HG03039 (cell line): Measurements from ENCODE around the gene PJA2.
"Not testable (repeated sequence)": the region's sequence is repeated elsewhere in the genome, so short reads cannot be mapped to it uniquely, and the experiment has no call there.

Source experiments
- ATAC-seq: cut with Tn5 transposase; IDR thresholded peaks from one replicate; pipeline ENCODE4 v1.9.1; 2021; ENCODE audit warnings: mild to moderate bottlenecking, moderate library complexity; ENCODE audit not compliant: unreplicated experiment

The PJA2 gene

DNA sequence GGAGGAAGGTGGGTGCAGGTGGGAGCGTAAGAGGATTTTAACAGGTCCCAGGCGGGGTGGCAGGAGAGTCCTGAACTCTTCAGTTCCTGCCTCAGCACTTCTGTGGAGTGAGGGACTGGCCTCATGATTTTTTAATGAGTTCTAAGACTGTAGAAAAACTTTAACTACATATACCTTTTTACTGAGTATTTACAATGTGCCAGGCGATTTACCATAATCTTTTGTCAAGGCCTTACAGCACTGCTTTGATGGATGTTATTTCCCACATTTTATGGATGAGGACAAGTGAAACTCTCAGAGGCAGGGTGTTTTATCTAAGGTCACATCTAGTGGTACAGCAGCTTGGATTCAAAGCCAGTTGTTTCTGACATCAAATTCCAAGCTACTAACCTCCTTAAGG is 99.5 kb downstream of the PJA2 start:
- no peak for ATAC-seq

DNA sequence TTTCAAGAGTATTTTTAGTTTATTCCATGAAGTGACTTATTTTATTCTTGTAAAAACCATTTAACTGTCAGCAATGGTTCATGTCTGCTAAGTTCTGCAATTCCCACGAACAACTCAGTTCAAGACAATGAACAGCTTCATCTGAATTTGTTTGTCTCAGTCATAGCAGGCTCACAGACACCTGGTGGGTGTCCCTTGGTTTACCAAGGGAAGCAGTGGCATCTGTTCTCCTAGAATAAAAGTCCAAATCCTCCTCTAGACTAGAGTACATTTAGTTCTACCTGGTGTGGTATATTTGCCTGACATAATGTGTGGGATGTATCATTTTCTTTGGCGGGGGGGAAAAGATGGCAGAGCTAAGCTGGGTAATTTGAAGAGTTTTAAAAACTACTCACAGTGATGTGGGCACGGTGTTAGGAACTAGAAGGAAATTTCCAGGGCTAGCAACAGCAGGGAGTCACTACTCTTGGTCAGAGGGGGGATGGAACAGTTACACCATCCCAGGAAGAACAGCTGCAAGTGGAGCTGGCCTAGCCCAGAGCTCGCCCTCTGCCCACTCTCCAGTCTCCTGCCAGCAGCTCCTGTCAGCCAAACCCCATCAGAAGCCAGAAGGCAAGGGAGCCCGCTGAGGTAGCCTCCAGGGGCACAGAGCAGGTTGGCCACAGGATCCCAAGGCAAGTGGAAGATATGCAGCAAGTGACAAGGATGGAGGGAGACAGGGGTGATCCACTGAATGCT is 100.3 kb downstream of the PJA2 start:
- no peak for ATAC-seq

DNA sequence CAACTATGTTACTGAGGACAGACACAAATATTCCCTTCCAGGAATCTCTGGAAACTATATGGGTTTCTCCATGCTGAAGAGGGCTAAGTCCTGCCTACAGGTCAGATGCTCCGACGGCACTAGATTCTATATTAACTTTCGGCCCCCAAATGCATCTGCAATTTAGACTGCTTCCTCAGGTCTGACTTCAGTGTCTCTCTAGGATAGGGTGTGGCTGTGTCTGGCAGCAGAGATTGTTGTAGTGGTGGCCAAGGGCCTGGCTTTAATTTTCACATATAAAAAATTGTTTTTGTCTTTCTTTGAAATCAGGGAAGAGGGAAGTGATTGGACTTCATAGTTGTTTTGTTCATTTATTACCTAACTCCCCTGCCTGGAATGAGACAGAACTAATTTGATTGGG is 101.8 kb downstream of the PJA2 start:
- ATAC-seq: no peak

DNA sequence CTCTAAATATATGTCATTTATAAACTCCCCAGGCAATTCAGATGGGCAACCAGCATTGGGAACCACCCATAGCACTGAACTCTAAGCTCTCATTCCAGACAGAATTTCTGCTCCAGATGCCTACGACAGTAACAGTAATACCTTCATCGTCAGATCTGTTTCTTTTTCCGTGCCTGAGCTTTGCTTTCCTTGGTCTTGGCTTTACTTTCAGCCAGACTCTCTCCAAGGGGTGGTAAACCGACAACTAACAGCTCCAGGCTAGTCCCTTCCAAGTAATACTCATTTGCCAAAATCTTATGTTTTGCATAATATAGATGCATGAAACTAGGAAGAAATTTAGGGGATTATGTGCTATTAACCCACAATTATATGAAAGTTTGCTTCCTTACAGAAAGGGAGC is 102.3 kb downstream of the PJA2 start:
- ATAC-seq: no peak

DNA sequence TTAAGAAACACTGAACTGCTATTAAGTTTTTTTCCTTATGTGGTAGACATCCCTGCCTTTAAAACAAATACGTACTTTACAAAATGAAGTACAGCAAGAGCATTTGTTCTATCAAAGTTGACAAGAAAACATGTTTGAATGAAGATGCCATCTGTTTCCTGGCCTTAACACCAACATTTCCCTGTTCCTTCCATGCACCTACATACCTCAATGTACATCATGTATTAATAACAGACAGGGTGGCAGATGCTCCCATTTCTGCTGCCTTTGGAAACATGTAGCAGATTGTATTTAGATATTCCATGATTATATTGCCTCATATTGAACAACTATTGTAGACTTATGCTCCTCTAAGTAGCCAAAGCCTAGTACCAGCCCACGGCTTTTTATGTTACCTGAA is 104.4 kb downstream of the PJA2 start:
- ATAC-seq: no peak

DNA sequence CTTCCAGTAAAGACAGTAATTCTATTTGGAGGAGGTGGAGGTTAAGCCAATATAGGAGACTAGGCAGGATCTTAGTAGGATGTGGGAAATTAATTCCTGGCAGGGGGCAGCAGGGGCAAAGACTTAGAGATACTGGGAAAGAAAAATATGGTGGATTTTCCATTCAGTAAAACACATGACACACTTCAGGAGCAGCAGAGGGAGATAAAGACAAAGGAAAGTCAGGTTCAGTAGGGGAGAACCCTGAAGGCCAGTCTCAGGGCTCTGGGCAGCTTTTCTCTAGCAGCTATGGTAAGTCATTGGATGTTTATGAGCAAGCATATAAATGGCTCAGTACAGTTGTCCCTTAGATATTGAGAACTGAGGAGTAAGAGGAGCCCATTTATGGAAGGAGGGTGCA is 105.5 kb downstream of the PJA2 start:
- ATAC-seq: no peak

DNA sequence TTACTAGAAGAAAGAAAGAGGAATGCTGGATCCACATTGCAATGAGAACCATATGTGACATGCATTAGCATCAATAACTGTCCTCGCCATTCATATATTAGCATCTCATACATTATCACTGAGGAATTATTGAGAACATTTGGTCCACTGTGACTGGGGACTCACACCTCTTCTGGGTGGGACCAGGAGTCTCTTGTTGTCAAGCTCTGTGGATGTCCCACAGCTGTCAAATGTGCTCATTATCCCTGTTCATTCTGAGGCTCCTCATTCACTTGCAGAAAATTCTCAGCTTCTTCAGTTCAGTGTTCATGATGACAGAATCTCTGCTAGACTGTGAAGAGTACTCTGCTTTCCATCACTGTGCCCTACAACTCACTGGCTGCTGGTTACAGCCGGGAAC is 109.4 kb downstream of the PJA2 start:
- no peak for ATAC-seq

DNA sequence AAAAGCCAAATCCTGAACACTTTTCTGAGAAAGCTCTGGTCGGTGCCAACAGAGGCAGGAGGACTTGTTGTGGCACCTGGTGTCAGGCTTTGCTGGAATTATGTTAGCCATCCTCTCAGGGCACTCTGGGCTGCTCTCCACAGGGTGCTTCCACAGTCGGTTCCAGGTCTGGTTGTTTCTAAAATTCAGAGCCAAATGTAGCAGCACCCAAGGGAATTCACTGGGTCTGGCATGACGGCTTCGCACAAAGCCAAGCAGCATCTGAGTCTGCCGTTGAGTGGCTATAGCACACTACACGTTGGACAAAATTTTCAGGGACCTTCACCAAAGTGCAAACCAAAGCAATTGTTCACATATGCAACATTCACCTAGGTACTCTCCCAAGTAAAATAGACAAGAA is 110.2 kb downstream of the PJA2 start:
- no peak for ATAC-seq

DNA sequence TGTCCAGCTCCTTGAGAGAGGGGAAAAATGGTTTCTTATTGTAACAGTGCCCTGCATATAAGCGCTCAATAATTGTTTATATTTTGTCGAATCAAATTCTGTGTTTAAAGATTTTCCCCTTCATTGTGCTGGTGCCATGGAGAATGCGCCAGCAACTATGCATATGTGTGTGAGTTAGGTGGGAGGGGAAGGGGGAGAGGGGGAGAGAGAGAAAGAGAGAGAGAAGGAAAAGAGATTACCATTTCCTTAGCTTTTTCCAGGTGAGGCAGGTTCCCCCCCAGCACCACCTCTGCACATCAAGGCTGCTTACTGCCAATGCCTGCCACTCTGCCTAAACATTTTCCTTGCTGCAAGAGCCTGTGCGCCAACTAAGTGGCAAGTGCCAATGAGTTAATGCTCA is 111.0 kb downstream of the PJA2 start:
- no peak for ATAC-seq

DNA sequence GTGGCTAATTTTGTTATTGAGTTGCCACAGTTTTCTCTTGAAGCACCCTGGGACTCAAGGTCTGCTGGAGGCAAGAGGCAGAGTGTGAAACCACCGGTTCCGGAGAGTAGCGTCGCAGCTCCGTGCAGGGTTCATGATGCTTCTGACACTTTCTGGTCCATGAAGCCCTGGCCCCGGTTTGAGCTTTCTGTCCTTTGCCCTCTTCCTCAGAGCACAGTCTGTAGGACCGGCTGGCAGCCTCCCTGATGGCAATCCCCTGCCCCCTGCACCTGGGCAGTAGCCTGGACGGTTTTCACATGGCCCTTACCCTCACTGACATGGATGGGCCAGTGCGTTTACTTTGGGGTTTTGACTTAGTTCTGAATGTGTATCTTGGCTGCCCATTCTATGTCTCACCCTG is 111.9 kb downstream of the PJA2 start:
- no peak for ATAC-seq

DNA sequence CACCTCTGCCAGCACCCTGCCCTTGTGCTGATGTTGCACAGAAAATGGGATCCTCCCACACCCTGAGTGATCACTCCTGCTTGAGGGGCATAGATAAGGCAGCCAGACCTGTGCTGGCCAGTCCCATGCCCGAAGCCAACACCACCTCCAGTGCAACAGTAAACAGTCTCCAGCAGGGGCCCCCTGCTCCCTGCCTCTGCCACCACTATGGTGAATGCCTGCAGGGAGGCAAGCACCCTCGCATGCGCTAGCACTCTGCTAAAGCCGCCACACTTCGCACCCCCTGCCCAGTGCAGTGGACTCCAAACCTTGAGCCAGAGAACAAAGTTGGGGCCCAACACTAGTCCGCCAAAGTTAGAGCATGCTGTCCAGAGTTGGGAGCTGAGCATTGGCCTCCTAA is 118.7 kb downstream of the PJA2 start:
- ATAC-seq: no peak

DNA sequence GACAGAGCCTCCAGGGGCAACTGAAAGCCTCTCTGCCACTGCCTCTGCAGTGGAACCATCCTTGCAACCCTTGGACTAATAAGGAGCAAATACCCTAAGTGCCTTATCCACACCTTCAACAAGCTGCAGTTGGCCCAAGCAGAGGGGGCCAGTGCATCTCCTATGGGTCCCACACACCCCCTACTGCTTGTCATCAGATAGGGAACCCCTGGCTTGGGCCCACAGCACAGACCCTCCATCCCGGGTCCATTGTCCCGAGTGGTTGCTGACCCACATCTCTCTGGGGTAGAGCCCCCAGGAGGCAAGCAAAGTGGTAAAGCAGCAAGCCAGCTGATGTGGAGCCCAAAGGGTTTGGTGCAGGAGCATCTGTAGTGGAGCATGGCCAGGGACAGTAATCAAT is 119.5 kb downstream of the PJA2 start:
- no peak for ATAC-seq

DNA sequence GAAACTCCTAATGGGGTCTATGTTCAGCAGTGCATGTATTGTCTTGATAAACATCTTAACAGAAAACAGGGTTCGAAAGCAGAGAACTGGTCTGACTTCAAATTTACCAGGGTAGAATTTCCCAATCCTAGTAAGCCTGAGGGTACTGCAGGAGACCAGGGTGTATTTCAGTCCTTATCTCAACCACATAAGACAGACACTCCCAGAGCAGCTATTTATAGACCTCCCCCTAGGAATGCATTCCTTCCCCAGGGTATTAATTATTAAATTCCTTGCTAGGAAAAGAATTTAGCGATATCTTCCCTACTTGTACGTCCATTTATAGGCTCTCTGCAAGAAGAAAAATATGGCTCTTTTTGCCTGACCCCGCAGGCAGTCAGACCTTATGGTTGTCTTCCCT is 123.1 kb downstream of the PJA2 start:
- not testable (repeated sequence) for ATAC-seq
